ENCODE data around the gene MYO1H.

The MYO1H gene

DNA sequence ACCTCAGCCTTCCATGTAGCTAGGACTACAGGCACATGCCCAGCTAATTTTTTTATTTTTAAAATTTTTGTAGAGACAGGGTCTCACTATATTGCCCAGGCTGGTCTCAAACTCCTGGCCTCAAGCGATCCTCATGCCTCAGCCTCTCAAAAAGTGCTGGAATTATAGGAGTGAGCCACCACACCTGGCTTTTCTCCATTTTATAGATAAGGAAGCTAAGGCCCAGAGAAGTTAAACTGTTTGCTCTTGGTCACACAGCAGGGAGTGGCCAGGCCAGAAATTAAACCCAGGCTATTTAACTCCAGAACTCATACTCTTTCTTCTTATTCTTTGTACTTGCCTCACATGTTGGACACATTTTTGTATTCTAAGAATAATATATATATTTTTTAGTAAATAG, 146.2 kb downstream of the MYO1H start:
- no peak for DNase-seq

DNA sequence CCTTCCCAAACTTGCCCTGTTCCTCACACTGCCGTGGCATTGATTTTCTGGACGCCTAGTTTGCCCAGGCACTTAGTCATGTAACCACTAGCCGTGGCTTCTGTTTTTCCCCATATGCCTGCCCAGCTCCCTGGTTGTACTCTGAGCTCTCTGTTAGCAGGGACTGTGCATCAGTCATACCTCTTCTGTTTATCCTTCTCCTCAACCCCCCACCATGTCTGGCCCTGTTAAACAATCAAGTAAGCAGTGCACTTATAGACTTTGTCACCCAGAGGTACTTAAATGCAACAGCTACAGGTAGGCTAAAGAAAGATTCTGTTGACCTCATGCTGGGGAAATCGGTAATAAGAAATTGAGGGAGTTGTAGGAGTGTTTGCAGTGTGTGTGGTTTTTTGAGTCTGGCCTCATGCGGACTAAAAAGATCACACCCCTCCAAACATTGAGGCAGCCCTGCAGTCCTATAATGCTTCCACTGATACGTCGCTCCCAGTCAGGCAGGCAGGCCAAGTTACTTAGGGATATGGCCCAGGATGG, 146.7 kb downstream of the MYO1H start:
- no peak for DNase-seq

DNA sequence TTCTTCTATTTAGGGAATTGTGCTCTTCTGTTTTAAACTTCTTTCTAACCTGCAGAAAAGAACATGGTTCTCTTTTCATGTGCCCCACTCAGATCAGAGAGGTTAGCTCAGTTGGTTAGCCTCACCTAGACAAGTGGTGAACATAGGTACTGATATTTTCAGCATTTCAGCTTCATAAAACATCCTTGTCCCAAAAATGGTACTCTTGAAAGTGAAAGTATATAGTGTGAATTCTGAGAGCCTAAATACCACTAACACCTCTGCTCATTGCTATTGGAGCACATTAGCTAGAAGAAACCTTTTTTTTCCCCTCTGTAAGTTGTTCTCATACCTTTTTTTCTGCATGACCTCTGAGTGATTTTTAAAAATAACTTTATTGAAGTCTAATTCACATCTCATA, 147.3 kb downstream of the MYO1H start:
- DNase-seq, result no peak

DNA sequence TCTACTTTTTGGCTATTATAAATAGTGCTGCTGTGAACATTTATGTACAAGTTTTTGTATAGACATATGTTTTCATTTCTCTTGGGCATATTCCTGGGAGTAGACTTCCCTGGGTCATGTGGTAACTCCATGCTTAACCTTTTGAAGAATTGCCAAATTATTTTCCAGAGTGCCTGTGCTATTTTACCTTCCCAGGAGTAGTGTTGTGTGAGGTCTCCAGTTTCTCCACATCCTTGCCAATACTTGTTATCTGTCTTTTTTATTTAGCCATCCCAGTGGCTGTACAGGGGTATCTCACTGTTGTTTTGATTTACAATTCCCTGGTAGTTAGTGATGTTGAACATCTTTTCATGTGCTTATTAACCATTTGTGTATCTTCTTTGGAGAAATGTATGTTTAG, 148.6 kb downstream of the MYO1H start:
- no peak for DNase-seq

DNA sequence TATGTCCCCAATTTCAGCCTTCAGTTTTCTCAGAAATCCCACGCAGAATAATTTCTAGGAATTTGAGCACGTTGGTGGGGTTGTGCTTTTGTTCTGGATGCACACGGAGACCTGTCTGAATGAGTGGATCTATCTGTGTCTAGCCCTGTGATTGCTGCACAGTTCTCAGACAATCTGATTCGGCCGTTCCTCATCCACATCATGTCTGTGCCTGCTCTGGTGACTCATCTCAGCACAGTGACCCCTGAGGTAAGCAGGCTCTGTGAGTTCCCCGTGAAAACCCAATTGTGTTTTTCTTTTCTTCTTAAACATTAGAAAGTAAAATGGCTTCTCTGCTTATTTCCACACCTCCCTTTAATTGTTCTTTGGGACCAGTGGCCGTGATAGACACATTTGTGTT, 150.0 kb downstream of the MYO1H start:
- DNase-seq, result peak; percentile 7
